Measurements from ENCODE around the gene USP25. TPM values are rescaled to one million over a fixed set of nuclear protein-coding genes. Genes with fewer than 3 reads are reported as not detected.

Gene USP25
- total and polyA plus RNA-seq, 2 of the 8 experiments (the other 6 are each of a cell fraction or from before 2014, with no cell fraction given) = 11.2 to 48.1 TPM

DNA sequence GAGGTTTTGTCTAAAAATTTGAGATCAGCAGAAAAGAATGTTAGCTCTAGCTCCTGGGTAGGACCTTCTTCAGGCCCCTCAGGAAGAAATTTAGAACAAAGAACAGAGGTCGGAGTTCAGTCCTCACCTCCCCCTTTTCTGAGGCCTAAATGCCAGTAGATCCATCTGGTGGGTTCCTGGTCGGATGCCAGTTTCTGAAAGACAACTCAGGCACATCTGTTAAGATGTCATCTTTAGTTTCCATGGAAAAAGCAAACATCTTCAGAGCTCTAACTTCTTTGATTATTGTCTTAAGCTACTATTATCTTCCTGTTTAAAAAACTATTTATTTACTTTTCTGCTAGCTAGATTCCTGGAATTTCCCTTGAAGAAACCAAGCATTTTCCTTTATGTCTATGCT lies 37.1 kb upstream of the USP25 start:
- Histone ChIP-seq H4K5ac (ENCODE audit: insufficient read length, low read depth, low read length) (no peak overlapping the region), H3K27me3 (replicated peaks in 1 of 4; ENCODE audit: control insufficient read depth in 3 of 4, extremely low read depth in 1 of 4, insufficient read depth in 3 of 4, low read length in 3 of 4) (no peaks in the 10 kb centered on the region), H3K79me1 (ENCODE audit: low read depth, low read length) (no peaks in the 10 kb centered on the region), H3K79me2 (ENCODE audit: control insufficient read depth in 1 of 2, insufficient read depth in 2 of 2, low read length in 2 of 2) (no peaks in the 10 kb centered on the region), H4K8ac (ENCODE audit: extremely low read depth, insufficient read depth, low read length) (no peak overlapping the region), H2BK120ac (replicated peaks; ENCODE audit: low read depth, low read length) (no peak overlapping the region), H2AK5ac (ENCODE audit: low read depth, low read length) (no peak overlapping the region), H3K14ac (ENCODE audit: insufficient read length) (no peak overlapping the region), H3K23ac (ENCODE audit: insufficient read length) (no peak overlapping the region), H2BK5ac (ENCODE audit: low read depth, low read length) (no peak overlapping the region), H3K9me3 (ENCODE audit: insufficient read depth in 2 of 2, low read depth in 1 of 2, low read length in 1 of 2) (no peaks in the 10 kb centered on the region), H3K23me2 (ENCODE audit: low read depth, low read length) (no peaks in the 10 kb centered on the region), H3K4me3 (ENCODE audit: extremely low read depth in 1 of 4, insufficient read depth in 2 of 4, low read depth in 3 of 4, low read length in 4 of 4) (no peak overlapping the region), H3K27ac (ENCODE audit: low read depth, low read length) (no peak overlapping the region), H4K20me1 (replicated peaks in 1 of 2; ENCODE audit: control insufficient read depth in 1 of 2, insufficient read depth in 2 of 2, low read length in 2 of 2) (no peaks in the 10 kb centered on the region), H2BK12ac (ENCODE audit: low read depth, low read length) (no peak overlapping the region), H3K36me3 (ENCODE audit: control insufficient read depth in 2 of 4, insufficient read depth in 4 of 4, low read length in 3 of 4) (no peaks in the 10 kb centered on the region), H3K4ac (replicated peaks; ENCODE audit: insufficient read length, low read depth, low read length) (no peak overlapping the region), H3K56ac (replicated peaks; ENCODE audit: insufficient read length, low read depth, low read length) (no peak overlapping the region), H4K91ac (replicated peaks; ENCODE audit: insufficient read length, low read length) (no peak overlapping the region), H2BK20ac (ENCODE audit: low read length) (no peak overlapping the region), H3K9ac (replicated peaks in 1 of 4; ENCODE audit: extremely low read depth in 1 of 4, low read depth in 3 of 4, low read length in 3 of 4) (no peak overlapping the region), H2AFZ (ENCODE audit: low read length) (no peak overlapping the region), H2BK15ac (ENCODE audit: low read length) (no peak overlapping the region), H3K4me1 (replicated peaks in 1 of 4; ENCODE audit: control insufficient read depth in 3 of 4, insufficient read depth in 4 of 4, low read length in 3 of 4) (no peaks in the 10 kb centered on the region), H3K4me2 (ENCODE audit: insufficient read depth in 1 of 2, low read depth in 2 of 2, low read length in 2 of 2) (no peak overlapping the region), H3K18ac (ENCODE audit: extremely low read depth, low read length) (no peak overlapping the region)
- no peak for FAIRE-seq
- DNase-seq (ENCODE audit: low read depth in 1 of 2, low spot score in 2 of 2) = no peak
- ChIA-PET CTCF (ENCODE audit: partially characterized antibody) (no interaction called here), POLR2A (ENCODE audit: partially characterized antibody) (no interaction called here)
- 79% methylated on average over 2 of the region's 2 CpGs; no CpG with 5 or more reads in 1 of the 2 experiments for WGBS, 2 experiments (ENCODE audit: extremely low coverage in 1 of 2, insufficient coverage in 1 of 2, insufficient read length in 1 of 2, insufficient replicate concordance in 2 of 2, low coverage in 1 of 2, low lambda C conversion rate in 2 of 2, missing lambda C conversion rate in 1 of 2)
- TF ChIP-seq FOSL1 (IDR thresholded peaks at IDR 0.05; ENCODE audit: insufficient read depth, low read depth, low read length) (no peak), TEAD4 (IDR thresholded peaks at IDR 0.05; ENCODE audit: low read depth, low read length) (no peak), CHD2 (IDR thresholded peaks at IDR 0.05; ENCODE audit: low read length) (no peak), BACH1 (IDR thresholded peaks at IDR 0.05; ENCODE audit: low read length) (no peak), CEBPB (IDR thresholded peaks at IDR 0.05; ENCODE audit: low read depth, low read length) (no peak), BCL11A (IDR thresholded peaks at IDR 0.05; ENCODE audit: low read depth in 2 of 2, low read length in 2 of 2) (no peak), ZNF274 (IDR thresholded peaks at IDR 0.05; ENCODE audit: borderline replicate concordance, extremely low read depth, low read length) (no peak), RAD21 (IDR thresholded peaks at IDR 0.05 in 1 of 2, conservative IDR thresholded peaks at IDR 0.05 in 1 of 2; ENCODE audit: low read depth in 2 of 2, low read length in 2 of 2) (no peak), MAFK (IDR thresholded peaks at IDR 0.05; ENCODE audit: low read depth, low read length) (no peak), SIN3A (conservative IDR thresholded peaks at IDR 0.05 in 1 of 2, IDR thresholded peaks at IDR 0.05 in 1 of 2; ENCODE audit: low read depth in 1 of 2, low read length in 2 of 2) (no peak), SIX5 (IDR thresholded peaks at IDR 0.05; ENCODE audit: low read depth, low read length) (no peak), GTF2F1 (IDR thresholded peaks at IDR 0.05; ENCODE audit: borderline replicate concordance, low read depth, low read length) (no peak), KDM5A (IDR thresholded peaks at IDR 0.05; ENCODE audit: low read length) (no peak), CREB1 (IDR thresholded peaks at IDR 0.05) (no peak)
- TF ChIP-seq, protein P1, sequence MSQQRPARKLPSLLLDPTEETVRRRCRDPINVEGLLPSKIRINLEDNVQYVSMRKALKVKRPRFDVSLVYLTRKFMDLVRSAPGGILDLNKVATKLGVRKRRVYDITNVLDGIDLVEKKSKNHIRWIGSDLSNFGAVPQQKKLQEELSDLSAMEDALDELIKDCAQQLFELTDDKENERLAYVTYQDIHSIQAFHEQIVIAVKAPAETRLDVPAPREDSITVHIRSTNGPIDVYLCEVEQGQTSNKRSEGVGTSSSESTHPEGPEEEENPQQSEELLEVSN (IDR thresholded peaks at IDR 0.05) = no peak

Data from H1 (cell line).